HCEC 1CT (cell line): Measurements from ENCODE around the gene KCNMA1.

ENCODE experiments used
- DNase-seq: peaks from one replicate; pipeline ENCODE4 v3.0.0-alpha.2; 2017

The KCNMA1 gene

DNA sequence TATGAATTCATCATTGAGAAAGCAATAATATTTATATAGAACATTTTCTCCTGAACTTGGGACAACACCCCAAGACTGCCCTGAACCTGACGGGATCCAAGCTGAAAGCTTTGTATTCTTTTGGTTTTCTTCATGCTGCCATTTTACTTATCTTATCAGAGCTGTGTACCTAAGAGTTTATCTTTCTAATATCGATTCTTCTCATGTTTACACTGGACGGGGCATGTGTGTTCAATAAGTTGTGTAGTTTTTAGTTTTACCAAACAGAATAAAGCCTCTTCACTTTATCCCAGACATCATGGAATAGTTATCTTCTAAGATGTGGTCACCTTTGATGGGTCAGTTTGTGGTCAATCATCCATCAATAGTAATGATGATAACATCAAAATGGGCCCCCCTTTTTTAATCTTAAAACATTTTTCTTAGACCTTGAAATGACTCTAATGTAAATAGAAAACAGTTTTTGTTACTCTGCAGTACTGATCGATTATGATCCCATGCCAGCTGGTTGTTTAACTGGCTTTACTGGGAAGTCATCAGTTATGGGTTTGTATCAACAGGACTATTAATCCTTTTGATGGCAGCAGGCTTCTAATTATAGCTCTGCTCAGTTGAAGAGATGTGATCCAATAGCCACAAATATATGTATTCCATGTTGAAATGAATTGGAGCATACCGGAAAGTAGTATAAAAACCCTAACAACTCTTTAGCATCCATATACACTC is 446.1 kb downstream of the KCNMA1 start:
- no peak for DNase-seq

DNA sequence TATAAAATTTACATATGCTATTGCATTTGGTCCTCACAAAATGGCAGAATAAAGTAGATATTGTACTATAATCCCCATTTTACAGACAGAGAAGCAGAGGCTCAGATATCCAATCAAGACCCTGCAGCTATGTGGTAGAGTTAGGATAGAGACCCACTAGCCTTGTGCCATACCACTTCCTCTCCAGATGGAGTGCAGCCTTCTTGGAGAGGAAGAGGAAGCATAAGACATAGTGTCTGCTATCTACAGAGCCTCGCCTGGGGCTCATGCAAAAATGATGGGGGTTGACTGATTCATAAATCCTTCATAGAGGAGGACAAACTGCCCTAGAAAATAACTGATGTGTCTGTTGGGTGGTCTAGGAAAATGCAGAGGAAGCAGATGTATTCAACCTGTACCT is 447.3 kb downstream of the KCNMA1 start:
- DNase-seq = no peak

DNA sequence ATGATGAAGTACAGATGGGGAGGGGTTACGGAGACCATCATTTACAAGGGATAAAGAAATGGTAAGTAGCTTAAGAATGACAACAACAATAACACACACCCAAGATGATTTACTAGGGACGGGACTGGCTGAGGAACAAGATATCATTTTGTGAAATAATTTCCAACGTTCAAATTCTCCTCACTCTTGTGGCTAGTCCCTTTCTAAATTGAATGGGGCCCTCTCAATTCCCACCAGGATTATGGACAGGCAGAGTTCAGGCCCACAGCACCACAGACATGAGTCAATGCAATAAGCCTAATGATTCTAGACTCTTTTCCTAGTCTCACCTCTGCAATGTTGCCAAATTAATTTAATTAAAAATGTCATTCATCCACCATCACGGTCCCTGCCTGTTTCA is 448.1 kb downstream of the KCNMA1 start:
- DNase-seq = no peak

DNA sequence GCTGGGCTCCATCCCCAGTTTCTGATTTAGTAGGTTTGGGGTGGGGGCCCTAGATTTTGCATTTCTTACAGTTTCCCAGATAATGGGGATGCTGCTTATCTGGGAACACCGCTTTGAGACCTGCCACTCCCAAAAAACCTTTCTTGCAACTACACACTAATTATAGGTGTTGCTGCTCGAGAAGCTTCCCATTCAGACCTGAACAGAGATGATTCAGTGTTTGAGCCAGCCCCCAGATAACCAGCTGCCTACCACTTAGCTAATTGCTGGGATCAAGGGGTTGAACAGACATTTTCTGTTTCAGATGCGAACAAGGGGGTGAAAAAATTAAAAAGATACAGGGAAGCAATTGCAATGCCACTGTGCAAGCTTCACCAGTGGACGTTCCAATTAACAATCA is 448.5 kb downstream of the KCNMA1 start:
- no peak for DNase-seq

DNA sequence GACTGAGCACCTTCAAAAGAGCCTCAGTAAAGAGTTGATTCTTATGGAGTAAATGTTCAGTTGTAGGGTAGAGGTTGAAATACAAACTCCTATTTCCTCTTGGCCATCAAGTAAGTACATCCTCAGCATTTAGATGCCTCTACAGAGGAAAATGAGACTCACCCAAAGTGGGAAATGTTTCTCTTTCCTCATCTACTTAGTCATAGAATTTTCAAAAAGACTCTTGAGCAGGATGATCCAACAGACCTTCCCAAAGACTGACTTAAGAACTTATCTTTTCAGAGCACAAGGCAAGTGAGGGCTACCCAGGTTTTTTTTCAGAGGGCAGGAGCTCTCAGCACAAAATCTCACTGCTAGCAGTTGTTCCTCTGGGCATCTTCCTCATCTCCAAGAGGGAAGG is 449.1 kb downstream of the KCNMA1 start:
- DNase-seq = peak; percentile 20

DNA sequence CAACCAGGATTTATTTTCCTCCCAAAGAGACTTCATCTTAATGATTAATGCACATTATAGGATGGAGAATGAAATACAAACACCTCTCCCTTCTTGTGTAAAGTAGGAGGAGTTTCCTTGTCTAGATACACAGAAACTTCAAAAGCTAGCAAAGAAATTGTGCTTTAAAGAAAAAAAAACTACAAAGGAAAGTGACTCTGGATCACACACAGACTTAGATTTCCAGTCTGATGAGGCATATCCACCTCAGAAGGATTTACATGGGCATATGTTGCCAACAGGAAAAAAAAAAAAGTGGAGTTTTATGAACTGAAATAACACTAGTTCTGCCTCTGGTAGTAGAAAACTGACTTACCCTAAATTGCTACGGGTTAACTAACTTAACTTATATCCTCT is 449.6 kb downstream of the KCNMA1 start:
- no peak for DNase-seq

DNA sequence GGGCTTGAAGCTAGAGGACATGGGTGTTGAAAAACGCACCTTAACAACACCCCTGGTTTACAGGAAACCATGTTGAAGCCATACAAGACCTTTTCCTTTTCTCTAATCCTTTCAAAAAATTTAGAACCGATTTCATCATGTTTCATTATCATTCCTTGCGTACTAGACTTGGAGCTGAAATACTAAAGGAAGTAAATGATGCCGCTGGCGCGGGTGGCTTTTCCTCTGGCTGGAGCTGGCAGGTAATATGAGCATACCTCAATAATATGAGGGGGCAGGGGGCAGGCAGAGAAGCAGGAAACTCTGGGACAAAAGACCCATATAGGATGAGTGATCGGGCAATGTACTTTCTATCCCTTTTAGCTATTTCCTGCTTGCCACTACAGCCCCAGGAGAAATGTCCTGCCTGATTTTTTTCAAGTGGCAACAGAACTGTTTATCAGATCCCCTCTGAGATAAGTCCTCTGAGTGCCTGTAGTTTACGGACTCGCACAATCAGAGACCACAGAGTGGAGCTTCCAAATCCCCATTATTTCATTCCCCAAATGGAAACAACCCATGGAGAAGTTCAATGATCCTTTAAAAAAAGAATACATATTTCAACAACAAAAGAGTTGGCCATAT is 450.1 kb downstream of the KCNMA1 start:
- DNase-seq = no peak

DNA sequence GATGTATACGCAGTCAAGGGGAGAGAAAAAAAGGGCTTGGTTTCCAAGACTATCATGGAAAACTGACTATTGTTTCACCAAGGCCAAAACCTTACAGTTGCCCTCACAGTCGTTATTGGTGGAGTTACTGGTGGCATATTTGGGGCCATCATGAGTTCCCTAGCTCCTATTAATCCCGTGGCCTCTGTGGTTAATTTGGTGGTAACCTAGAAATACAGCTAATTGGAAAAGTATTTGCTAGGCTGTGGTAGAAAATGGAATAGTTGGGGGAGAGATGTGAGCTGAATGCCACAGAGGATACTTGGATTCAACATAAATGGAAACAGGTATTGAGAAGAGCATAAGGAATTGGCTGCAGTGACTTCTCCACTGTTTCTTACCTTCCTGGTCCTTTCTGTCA is 450.7 kb downstream of the KCNMA1 start:
- DNase-seq = peak; percentile 21

DNA sequence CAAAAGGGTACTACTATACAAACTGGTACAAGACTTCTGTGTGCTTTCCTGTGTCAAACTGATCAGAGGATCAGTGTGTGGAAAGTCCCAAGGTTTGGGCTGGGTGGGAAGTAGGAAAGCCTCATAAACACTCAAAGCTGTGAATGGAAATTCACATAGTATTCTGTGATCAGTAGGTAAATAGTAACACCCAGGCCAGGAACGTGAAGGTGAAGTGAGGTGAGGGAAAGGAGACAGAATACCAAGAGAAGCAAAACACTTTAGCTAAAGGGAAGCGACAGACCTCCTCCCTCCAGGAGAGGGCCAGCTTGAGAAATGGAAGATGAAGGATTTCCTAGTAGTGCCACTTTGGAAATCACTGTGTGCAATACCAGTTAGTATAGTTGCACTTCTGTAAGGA is 451.9 kb downstream of the KCNMA1 start:
- DNase-seq = no peak

DNA sequence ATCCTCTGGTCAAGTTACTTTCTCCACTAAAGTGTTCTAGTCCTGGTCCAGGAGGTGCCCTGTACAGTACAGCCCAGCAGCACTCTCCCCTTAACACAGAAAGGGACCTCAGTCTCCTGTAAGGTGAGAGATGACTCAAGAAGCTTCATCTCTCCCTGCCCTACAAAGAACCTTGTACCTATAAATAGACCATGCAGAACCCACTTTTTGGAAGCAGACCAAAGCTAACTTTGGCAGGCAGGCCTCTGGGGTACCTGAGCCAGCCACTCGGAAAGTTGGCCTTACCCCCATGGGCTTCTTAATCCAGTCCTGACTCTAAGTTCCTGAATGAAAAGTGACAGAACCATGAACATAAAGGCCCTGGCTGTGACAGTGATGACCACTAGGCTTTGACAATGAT is 454.8 kb downstream of the KCNMA1 start:
- DNase-seq = no peak

DNA sequence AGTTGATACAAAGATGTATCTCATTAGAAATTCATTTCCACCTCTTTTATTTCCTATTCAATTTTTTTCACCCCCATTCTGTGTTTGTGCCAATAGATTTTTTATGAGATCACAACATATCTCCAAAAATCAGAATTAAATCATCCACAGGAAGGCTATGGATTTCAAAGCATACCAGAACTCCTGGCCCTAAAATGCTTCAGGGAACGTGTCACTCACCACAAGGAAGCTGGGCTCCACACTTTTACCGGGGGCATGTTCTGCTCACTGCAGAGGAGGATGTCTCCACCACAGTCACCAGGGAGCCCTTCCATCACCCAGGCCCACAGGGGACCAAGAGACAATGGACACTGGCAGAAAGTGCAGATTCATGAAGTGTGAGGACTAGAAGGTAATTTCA is 456.8 kb downstream of the KCNMA1 start:
- no peak for DNase-seq

DNA sequence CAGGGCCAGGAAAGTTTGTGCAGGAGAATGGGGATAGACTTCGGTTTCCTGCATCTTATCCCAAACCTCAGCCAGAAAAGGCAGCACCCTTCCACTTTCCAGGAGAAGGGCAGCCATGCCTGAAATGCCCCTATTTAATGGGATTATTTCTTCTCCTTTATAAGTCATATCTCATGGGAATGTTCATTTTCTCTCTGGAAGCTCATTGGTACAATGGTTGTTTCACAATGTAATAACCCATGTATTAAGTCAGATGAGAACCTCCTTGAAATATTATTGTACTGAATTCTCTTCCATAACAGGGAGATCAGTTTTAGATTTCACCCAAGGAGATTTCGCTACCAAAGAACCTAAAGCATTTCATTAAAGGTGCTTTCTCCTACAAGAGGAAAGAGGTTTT is 457.5 kb downstream of the KCNMA1 start:
- DNase-seq = no peak

DNA sequence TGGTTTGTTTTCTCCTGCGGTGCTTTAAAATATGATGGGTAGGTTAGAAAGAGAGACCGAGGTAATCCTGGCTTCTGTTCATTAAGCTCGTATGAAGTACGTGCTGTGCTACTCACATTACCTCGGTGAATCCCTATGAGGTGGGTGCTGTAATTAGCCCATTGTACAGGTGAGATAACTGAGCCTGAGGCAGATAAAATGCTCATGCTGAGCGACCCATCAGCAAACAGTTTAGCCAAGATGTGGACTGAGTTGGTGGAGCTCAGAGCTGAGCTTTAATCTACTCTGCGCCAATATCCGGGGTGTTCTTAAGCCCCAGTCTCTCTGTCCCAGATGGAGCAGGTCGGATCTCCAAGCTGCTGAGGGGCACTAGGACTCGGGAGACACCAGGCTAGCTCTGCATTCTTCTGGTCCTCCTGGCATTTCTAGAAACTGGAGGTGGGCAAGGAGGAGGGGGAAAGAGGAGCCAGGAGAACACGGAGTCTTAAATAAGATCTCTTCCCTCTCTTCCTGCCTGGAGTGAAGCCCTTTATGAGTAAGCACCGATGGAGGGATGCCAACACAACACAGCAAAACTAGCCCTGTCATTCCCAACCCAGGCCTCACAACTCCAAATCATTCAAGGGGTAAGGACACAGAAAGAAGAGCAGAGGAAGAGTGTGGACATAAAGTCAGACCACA is 458.5 kb downstream of the KCNMA1 start:
- DNase-seq = peak; percentile 87

DNA sequence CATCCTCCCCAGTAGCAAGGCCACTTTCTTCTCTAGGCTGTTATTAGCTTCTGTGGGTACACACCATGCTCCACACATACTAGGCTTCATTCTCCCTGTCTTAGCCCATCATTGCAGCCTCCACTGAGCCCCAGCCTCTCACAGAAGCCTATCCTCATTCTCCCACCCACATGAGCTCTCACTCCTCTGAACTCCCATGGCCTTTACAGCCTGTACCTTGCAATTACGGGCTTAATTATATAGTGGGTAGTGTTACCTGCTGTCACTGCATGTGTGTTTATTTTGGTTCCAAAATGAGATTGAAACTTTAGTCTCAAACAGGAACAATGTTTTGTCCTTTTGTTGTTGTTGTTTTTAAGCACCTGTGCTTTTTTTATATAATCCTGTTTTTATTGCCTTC is 460.0 kb downstream of the KCNMA1 start:
- DNase-seq = no peak

DNA sequence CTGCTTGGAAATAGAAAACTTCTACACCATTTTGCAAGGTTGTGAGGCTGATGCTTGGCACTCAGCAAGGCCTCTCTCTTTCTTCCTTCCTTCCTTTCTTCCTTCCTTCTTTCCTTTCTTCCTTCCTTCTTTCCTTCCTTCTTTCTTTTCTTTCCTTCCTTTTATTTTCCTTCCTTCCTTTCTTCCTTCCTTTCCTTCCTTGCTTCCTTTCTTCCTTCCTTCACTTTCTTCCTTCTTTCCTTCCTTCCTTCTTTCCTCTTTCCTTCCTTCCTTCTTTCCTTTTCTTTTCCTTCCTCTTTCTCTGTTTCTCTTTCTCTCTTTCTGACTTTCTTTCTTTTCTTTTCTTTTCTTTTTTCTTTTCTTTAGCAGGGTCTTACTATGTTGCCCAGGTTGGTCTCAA is 460.4 kb downstream of the KCNMA1 start:
- DNase-seq = no peak

DNA sequence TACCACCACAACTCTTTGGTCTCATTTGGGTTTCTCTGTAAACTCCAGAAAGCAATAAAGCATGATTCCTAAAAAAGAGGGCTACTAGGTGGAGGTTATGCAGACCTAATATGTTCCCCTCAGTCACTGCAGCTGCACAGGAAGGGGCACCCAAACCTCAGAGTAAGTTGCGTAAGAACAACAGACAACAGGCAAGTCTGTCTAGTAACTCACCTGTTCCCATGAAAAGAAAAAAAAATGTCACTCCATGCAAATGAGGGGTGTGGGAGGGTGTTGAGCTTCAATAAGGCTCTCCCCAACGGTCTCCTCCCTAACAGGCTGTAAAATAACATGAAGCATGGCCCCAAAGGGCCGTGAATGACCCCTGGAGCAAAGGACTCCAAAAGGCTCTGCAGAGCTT is 461.4 kb downstream of the KCNMA1 start:
- no peak for DNase-seq

DNA sequence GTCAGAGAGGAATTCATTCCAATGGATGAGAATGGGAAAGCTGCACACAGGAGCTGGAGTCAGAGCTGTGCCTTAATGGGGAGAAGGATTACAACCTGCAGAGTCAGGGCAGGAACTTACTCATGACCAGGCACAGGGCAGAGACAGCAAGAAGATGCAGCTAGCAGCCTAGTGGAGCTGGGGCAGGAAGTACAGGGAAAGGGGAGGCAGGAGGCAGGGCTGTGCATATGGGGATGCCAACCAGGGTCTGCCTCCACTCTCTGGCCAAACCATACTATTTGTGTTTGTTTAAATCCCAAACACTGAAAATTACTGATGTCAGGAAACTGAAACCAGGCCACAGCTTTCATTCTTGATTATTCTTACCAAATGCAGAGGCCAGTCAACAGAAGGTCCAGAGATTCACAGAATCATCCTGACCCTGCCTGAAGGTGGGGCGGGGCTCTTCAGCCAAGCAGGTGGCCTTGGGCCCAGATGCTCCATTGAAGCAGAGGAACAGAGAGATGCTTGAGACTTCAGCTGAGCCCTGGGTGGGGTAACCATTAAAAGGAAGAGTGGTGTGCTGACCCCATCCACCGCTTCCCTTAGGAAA is 461.9 kb downstream of the KCNMA1 start:
- no peak for DNase-seq

DNA sequence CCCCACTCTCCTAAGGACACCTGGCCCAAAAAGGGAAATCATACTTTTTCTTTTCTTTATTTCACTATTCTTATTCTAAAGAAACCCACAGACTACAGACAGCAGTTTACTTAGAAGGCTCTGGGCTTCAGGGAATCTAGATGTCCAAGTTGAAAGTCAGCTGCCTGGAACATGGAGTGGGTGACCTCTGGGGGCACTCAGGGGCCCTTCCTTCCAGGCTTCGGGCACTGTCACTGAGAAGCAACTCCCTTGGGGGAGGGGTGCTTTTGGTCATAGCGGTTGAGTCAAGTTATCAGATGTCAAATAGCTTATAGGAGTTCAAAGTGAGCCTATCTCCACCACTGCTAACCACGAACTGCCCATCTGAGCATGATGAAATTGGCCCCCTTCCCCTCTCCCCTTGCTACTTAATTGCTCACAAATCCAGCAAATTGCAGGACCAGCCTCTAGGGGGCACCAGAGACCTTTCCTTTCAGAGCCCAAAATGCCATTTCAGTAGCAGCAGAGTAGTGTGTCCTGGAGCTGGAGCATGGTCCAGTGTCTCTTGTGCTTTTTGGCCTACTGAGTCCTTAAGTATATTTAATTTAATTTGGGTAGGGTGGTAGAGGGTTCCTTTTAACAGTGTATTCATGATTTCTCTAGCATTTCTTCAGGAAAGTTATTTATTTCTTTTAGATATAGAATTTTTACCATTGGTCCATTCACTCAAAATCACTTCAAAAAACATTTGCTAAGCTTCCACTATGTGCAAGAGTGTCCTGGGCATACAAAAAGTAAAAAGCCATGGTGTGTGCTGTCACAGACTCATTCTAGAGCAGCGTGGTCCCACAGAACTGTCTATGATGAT is 463.8 kb downstream of the KCNMA1 start:
- DNase-seq = peak; percentile 59

DNA sequence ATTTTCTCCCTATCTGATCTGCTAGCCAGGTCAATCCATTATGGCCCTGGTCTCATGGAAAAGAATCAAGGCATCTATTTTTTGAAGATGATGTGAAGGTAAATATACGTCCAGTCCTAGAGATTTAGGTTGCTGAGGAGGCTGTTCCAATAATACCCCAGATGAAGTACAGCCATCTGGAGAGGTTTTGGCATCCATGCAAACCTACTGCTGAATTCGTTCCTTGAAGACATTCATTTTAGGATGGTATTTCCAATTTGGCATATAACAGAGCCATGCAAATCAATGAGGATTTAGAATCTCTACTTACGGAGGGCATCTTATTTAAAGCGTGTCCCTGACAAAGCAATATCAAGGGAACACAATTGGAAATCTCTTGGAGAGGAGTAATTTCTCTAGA is 465.5 kb downstream of the KCNMA1 start:
- no peak for DNase-seq

DNA sequence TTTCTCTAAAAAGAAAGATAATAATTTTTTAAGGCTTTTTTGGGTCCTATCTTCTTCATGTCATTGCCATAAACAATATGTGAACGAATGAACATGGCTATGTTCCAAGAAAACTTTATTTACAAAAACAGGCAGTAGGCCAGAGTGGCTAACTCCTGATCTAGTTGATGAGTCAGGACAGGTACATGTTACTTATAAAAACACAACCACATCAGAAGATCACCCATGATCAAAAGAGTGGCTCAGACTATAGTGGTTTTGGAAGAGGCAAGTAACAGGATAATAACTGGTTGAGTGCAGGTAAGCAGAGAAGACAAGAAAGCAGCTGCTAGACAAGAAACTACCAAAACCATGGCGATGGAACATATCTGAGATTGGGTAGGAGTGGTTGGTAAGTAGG is 468.7 kb downstream of the KCNMA1 start:
- no peak for DNase-seq

DNA sequence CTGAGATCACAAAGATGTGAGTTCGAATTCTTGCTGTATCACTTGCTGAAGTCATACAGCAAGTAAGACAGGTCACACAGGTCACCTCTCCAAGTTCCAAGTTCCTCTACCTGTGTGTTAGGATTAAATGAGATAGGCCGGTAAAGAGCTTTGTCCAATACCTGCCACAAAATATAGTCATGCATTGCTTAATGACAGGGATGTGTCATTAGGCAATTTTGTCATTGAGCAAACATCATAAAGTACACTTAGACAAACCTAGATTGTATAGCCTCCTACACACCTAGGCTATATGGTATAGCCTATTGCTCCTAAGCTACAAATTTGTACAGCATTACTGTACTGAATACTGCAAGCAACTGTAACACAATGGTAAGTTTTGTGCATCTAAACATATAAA is 469.4 kb downstream of the KCNMA1 start:
- DNase-seq = no peak

DNA sequence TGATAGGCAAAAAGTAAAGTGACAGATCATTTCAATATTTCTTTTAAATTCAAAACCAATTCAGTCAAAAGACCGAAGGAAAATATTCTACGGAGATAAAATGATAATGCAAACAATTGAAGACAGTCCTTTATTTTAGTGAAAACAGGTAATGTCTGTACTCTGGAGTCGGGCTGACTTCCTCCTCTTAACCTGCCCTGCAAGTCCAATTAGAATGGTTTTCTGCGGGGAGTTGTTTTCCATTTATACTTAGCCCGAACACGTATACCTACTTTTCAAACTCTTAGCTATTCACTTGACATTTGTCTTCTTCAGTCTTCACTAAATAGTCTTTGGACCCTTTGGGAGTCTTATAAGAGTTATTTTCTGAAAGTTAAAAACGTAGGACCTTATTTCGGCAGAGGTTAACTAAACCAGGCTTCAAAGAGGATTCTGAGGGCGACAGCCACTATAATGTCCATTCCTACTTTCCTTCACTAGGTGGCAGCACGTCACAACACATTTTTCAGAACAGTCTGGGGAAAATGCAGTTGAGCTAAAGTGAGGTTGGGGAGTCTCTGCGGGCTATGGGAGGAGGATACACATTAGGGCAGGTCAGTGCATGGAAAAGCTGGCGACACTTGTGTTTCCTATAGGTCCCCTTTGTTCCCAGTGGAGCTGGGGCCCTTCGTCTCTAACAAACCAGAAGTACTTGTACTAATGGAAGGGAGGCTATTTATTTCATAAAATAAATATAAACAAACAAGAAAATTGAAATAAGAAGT is 472.0 kb downstream of the KCNMA1 start:
- peak; percentile 67 for DNase-seq
